UCSD-AML1 (cell line): ENCODE measurements around the gene PTPRM.

Experiments
- DNase-seq: peaks from one replicate; lab custom pipeline; 2025; ENCODE audit not compliant: unreplicated experiment; lab: John Stamatoyannopoulos, UW

The PTPRM gene

GRCh38 chr18:8260319-8260718 is 693.2 kb downstream of the PTPRM start:
- DNase-seq: no peak

- DNase-seq: no peak
Measured at GRCh38 chr18:8260827-8261226, 693.7 kb downstream of the PTPRM start.

GRCh38 chr18:8261651-8262091 is 694.6 kb downstream of the PTPRM start:
- no peak for DNase-seq

- DNase-seq: no peak
Measured at GRCh38 chr18:8262221-8262620, 695.1 kb downstream of the PTPRM start.

- DNase-seq: no peak
Measured at GRCh38 chr18:8264116-8264515, 697.0 kb downstream of the PTPRM start.

GRCh38 chr18:8264861-8265411 is 697.8 kb downstream of the PTPRM start:
- no peak for DNase-seq

GRCh38 chr18:8272254-8272653 is 705.1 kb downstream of the PTPRM start:
- no peak for DNase-seq

GRCh38 chr18:8274370-8274769 is 707.3 kb downstream of the PTPRM start:
- no peak for DNase-seq

GRCh38 chr18:8276406-8276805 is 709.3 kb downstream of the PTPRM start:
- no peak for DNase-seq

- no peak for DNase-seq
Measured at GRCh38 chr18:8277270-8277669, 710.2 kb downstream of the PTPRM start.

GRCh38 chr18:8279346-8279745 is 712.2 kb downstream of the PTPRM start:
- no peak for DNase-seq

GRCh38 chr18:8279781-8280330 is 712.7 kb downstream of the PTPRM start:
- no peak for DNase-seq

- no peak for DNase-seq
Measured at GRCh38 chr18:8283891-8284585, 716.9 kb downstream of the PTPRM start.

GRCh38 chr18:8286303-8286702 is 719.2 kb downstream of the PTPRM start:
- DNase-seq: no peak

- no peak for DNase-seq
Measured at GRCh38 chr18:8287196-8287885, 720.2 kb downstream of the PTPRM start.

GRCh38 chr18:8288472-8289195 is 721.5 kb downstream of the PTPRM start:
- DNase-seq: no peak

- DNase-seq: no peak
Measured at GRCh38 chr18:8290435-8290834, 723.3 kb downstream of the PTPRM start.

GRCh38 chr18:8290913-8291312 is 723.8 kb downstream of the PTPRM start:
- DNase-seq: no peak

- no peak for DNase-seq
Measured at GRCh38 chr18:8293184-8293583, 726.1 kb downstream of the PTPRM start.

- no peak for DNase-seq
Measured at GRCh38 chr18:8296886-8297616, 729.9 kb downstream of the PTPRM start.

- DNase-seq: no peak
Measured at GRCh38 chr18:8298186-8298585, 731.1 kb downstream of the PTPRM start.
